HL-60 (cell line): ENCODE results near the gene LDAH.

Experiments
- DNase-seq, 2 experiments: peaks; one replicate each; pipeline ENCODE4 v3.0.0-alpha.2; 2010 to 2020; ENCODE audit warnings: low read depth in 1 of 2, low spot score in 1 of 2
- H3K27ac ChIP-seq: fragments of 250-450 bp; sonication (Bioruptor Pico); replicated peaks from 2 replicates; pipeline ENCODE4 v1.5.1; 2020; ENCODE audit warnings: mild to moderate bottlenecking, moderate library complexity
- H3K27me3 ChIP-seq: fragments of 250-450 bp; sonication (Bioruptor Pico); 2 replicates; pipeline ENCODE4 v1.5.1; 2021; ENCODE audit warnings: mild to moderate bottlenecking, moderate library complexity; ENCODE audit not compliant: insufficient read depth, poor library complexity, severe bottlenecking
- H3K4me3 ChIP-seq: replicated peaks from 2 replicates; pipeline ENCODE4 v1.5.1; 2011; ENCODE audit warnings: mild to moderate bottlenecking, control low read depth, low read length; ENCODE audit not compliant: insufficient read depth
- GABPA ChIP-seq: IDR thresholded peaks from 2 replicates; pipeline ENCODE4 v1.6.1; 2012; ENCODE audit warnings: low read depth
- POLR2AphosphoS5 ChIP-seq: IDR thresholded peaks from 2 replicates; pipeline ENCODE4 v1.6.1; 2012; ENCODE audit warnings: low read depth
- SPI1 ChIP-seq: IDR thresholded peaks from 2 replicates; pipeline ENCODE4 v1.6.1; 2012; ENCODE audit warnings: low read depth, mild to moderate bottlenecking, borderline replicate concordance
- TF ChIP-seq, protein P1 (sequence below): IDR thresholded peaks from 2 replicates; pipeline ENCODE4 v1.6.1; 2012; ENCODE audit warnings: low read depth; ENCODE audit not compliant: insufficient replicate concordance
- TF ChIP-seq, protein P2 (sequence below): IDR thresholded peaks from one replicate; pipeline ENCODE4 v1.5.1; 2011; ENCODE audit warnings: low read length, control low read depth, inconsistent platforms; ENCODE audit not compliant: insufficient read depth

Gene LDAH

DNA sequence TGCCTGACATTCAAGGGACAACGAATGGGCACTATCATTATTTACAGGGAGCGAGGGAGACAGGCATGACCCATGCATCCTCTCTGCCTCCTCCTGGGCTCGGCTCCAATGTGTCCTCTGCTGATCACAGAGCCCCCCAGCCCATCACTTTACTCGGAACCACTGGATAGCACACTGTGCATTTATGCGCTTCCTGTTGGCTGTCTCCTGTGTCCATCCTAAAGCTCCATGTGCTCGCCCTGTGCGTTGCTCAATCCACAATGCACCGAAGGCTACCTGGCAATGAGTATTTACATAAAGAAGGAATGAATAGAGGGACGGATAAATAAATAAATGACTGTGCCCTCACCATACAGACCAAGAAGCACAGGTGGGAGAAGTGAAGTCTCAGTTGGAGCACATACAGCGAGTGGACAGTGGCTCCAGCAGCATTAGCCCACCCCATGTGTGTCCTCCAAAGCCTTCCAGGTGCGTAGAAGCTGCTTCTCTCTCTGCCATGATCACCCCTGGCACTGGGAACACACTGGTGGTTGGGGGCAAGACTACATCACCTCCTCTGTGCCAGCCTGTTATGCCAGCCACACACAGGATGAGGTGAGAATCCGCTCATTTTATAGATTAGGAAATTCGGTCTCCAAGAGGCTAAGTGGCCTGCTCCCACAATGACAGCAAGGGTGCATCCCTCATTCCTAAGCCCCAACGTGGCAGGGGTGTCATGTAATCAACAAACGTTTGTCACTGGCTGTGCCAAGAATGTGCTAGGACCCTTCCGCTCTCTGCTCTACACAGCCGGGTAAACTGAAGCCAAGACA, 158.3 kb downstream of the LDAH start:
- no peak overlapping the region for H3K27ac ChIP-seq
- DNase-seq: no peak
- TF ChIP-seq, protein P1, sequence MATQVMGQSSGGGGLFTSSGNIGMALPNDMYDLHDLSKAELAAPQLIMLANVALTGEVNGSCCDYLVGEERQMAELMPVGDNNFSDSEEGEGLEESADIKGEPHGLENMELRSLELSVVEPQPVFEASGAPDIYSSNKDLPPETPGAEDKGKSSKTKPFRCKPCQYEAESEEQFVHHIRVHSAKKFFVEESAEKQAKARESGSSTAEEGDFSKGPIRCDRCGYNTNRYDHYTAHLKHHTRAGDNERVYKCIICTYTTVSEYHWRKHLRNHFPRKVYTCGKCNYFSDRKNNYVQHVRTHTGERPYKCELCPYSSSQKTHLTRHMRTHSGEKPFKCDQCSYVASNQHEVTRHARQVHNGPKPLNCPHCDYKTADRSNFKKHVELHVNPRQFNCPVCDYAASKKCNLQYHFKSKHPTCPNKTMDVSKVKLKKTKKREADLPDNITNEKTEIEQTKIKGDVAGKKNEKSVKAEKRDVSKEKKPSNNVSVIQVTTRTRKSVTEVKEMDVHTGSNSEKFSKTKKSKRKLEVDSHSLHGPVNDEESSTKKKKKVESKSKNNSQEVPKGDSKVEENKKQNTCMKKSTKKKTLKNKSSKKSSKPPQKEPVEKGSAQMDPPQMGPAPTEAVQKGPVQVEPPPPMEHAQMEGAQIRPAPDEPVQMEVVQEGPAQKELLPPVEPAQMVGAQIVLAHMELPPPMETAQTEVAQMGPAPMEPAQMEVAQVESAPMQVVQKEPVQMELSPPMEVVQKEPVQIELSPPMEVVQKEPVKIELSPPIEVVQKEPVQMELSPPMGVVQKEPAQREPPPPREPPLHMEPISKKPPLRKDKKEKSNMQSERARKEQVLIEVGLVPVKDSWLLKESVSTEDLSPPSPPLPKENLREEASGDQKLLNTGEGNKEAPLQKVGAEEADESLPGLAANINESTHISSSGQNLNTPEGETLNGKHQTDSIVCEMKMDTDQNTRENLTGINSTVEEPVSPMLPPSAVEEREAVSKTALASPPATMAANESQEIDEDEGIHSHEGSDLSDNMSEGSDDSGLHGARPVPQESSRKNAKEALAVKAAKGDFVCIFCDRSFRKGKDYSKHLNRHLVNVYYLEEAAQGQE: no peak
- TF ChIP-seq SPI1 (no peak), POLR2AphosphoS5 (no peak), GABPA (no peak)
- TF ChIP-seq, protein P2, sequence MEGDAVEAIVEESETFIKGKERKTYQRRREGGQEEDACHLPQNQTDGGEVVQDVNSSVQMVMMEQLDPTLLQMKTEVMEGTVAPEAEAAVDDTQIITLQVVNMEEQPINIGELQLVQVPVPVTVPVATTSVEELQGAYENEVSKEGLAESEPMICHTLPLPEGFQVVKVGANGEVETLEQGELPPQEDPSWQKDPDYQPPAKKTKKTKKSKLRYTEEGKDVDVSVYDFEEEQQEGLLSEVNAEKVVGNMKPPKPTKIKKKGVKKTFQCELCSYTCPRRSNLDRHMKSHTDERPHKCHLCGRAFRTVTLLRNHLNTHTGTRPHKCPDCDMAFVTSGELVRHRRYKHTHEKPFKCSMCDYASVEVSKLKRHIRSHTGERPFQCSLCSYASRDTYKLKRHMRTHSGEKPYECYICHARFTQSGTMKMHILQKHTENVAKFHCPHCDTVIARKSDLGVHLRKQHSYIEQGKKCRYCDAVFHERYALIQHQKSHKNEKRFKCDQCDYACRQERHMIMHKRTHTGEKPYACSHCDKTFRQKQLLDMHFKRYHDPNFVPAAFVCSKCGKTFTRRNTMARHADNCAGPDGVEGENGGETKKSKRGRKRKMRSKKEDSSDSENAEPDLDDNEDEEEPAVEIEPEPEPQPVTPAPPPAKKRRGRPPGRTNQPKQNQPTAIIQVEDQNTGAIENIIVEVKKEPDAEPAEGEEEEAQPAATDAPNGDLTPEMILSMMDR: no peak
- no peak overlapping the region for H3K4me3 ChIP-seq
- peaks cover 47% of the 10 kb centered on the region for H3K27me3 ChIP-seq

DNA sequence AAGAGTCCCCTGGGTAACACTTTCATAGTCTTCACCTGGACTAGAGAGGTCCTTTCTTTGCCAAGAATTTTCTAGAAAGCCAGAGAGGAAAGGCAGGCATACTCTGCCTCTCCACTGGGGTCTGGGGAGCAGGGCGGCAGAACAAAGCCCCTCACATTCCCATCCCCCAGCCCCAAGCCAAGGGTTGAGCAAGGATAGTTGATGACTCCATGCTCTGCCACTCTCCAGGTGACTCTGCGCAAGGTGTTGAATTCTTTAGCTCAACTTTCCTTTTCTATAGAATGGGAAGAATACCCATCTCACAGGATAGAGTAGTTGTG, 158.9 kb downstream of the LDAH start:
- no peak for DNase-seq
- H3K27ac ChIP-seq: no peak overlapping the region
- H3K4me3 ChIP-seq: no peak overlapping the region
- TF ChIP-seq GABPA (no peak), POLR2AphosphoS5 (no peak)
- H3K27me3 ChIP-seq: peaks cover 46% of the 10 kb centered on the region

DNA sequence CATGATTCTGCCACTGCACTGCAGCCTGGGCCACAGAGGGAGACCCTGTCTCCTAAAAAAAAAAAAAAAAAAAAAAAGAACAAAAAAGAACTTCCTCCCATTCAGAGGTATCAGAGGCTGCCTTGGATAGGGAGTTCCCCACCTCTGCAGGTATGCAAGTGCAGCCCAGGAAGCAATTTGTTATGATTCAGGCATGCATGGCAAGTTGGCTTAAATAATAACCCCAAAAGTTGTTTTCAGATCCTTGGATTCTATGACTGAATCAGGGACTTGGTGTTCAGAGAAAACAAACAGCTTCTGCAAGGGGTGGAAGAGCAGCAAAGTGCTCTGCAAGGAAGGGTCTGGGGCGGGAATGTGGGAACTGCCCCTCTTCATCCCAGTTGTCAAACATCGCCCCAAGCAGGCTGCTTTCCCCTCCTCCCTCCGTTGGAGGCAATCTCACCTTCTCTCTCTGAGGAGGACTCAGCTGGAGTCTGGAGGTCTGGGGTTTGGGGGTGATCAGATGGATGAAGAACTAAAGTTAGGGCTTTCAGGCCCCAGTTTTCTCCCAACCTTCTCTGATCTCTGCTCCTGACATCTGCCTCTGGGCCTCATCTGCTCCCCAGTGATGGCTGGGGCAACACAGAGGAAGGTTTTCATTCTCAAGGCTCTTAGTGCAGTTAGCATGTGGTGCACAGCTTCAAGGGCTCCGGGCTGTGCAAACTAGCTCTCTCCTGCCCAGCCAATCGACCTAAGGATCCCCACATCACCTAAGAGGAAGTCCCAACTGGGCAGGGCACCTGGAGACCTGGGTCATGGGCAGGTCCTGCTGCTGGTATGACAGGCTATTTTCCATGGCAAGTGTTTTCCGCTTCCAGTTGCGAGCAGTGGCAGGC, 159.5 kb downstream of the LDAH start:
- Histone ChIP-seq H3K27me3 (peaks cover 43% of the 10 kb centered on the region), H3K4me3 (no peak overlapping the region)

More for the DNA sequence above, 159.5 kb downstream of the LDAH start:
- DNase-seq: no peak
- no peak for TF ChIP-seq POLR2AphosphoS5
- TF ChIP-seq, protein P2: no peak
- TF ChIP-seq, protein P1: no peak
- no peak for TF ChIP-seq GABPA
- no peak for TF ChIP-seq SPI1
- H3K27ac ChIP-seq: no peak overlapping the region
